ENCODE results near the gene NAPG.

NAPG gene

DNA sequence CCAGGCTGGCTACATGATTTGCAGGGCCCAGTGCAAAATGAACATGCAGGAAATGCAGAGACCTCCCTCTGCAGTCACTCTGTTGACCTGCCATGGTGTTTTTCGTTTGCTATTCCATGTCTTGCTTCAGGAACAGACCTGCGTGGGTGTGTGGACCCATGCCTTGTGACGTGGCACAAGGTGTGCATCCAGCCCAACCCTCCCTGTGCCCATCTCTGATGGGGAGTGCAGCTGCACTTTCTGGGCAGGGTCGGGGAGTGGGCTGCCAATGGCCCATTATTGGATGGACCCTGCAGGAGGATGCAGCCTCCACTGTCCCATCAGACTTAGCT is 33.1 kb downstream of the NAPG start:
- Histone ChIP-seq H3K4me3 (replicated peaks; ENCODE audit: insufficient read depth, low read length) (no peak overlapping the region), H3K27me3 (ENCODE audit: insufficient read depth, poor library complexity, severe bottlenecking) (no peaks in the 10 kb centered on the region), H3K27ac (replicated peaks) (no peak overlapping the region)
- TF ChIP-seq, protein P1, sequence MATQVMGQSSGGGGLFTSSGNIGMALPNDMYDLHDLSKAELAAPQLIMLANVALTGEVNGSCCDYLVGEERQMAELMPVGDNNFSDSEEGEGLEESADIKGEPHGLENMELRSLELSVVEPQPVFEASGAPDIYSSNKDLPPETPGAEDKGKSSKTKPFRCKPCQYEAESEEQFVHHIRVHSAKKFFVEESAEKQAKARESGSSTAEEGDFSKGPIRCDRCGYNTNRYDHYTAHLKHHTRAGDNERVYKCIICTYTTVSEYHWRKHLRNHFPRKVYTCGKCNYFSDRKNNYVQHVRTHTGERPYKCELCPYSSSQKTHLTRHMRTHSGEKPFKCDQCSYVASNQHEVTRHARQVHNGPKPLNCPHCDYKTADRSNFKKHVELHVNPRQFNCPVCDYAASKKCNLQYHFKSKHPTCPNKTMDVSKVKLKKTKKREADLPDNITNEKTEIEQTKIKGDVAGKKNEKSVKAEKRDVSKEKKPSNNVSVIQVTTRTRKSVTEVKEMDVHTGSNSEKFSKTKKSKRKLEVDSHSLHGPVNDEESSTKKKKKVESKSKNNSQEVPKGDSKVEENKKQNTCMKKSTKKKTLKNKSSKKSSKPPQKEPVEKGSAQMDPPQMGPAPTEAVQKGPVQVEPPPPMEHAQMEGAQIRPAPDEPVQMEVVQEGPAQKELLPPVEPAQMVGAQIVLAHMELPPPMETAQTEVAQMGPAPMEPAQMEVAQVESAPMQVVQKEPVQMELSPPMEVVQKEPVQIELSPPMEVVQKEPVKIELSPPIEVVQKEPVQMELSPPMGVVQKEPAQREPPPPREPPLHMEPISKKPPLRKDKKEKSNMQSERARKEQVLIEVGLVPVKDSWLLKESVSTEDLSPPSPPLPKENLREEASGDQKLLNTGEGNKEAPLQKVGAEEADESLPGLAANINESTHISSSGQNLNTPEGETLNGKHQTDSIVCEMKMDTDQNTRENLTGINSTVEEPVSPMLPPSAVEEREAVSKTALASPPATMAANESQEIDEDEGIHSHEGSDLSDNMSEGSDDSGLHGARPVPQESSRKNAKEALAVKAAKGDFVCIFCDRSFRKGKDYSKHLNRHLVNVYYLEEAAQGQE (IDR thresholded peaks at IDR 0.05; ENCODE audit: insufficient replicate concordance, low read depth), result no peak
- no peak for TF ChIP-seq POLR2AphosphoS5 (IDR thresholded peaks at IDR 0.05; ENCODE audit: low read depth)
- no peak for TF ChIP-seq SPI1 (IDR thresholded peaks at IDR 0.05; ENCODE audit: borderline replicate concordance, low read depth)
- TF ChIP-seq GABPA (IDR thresholded peaks at IDR 0.05; ENCODE audit: low read depth), result no peak
- DNase-seq (ENCODE audit: low read depth in 1 of 2, low spot score in 1 of 2), result no peak

DNA sequence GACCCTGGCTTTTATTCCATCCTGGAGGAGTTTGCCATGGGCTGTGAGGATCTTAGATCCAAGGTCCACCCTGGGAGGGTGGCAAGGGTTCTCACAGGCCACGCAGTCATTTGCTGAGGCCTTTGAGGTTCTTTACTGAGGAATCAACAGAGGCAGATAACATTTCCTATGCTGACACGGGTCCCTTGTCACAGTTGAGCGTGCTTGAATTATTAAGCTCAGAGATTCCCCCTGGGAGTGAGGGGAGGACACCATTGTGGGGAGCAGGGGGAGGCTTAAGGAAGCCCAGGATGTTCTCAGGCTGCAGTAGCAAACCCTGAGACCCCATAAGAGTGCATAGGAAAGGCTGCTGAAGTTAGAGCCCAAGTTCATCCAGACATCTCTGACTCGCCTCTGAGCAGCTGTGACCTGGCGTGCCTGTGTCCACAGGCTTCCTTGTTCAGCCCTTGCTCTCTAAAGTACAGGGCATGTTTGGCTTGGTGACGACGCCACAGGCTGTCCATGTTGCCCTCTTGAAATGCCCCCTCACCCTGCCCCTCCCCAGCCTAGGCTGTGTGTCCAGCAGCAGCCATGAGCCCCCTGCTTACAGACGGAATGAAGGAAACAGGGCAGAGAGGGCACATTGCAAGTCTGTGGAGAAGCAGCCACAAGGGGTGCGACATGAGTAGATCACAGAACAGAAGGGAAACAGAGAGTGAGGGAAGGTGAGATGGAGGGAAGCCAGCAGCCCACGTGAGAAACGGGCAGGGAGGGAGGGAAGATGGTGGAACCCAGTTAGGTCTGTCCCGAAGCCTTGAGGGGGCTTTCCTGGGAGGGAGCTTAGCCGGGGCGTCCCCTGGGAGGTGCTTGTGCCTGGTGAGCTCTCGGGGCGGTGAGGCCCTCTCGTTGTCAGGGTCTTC is 34.0 kb downstream of the NAPG start:
- Histone ChIP-seq H3K27me3 (ENCODE audit: insufficient read depth, poor library complexity, severe bottlenecking) (no peaks in the 10 kb centered on the region), H3K4me3 (replicated peaks; ENCODE audit: insufficient read depth, low read length) (no peak overlapping the region), H3K27ac (replicated peaks) (no peak overlapping the region)
- peak; percentile 38; the same call in 1 of the 2 replicates for TF ChIP-seq POLR2AphosphoS5 (IDR thresholded peaks at IDR 0.05; ENCODE audit: low read depth)
- TF ChIP-seq GABPA (IDR thresholded peaks at IDR 0.05; ENCODE audit: low read depth), result no peak
- peak in 1 of 2 experiments; percentile 21 for DNase-seq (ENCODE audit: low read depth in 1 of 2, low spot score in 1 of 2)

DNA sequence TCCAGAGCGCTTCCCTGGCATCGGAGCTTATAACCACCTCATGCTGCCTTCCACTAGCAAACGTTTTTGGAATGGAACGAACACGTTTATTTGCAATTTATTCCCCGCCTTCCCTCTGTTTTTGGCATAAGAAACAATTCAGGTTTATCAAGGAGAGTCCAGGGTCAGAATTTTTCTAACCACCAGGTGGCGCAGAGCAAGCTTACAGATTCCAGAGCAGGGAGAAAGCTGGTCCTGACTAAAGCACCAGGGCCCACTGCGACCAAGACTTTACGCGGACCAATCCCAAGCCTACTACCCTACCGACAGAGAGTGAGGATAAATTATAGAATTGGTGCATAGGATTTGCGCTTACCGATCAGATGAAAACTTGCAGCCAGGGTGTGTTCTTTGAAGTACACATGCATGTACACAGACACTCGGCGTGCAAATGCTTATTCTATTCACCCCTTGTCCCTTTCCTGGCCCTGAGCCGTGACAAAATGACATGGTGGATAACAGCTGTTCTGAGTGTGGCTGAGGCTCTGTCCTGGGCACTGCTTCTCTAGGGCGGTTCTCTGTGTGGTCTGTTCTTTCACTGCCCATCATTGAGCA is 34.7 kb downstream of the NAPG start:
- no peak overlapping the region for H3K27ac ChIP-seq (replicated peaks)
- DNase-seq (ENCODE audit: low read depth in 1 of 2, low spot score in 1 of 2), result peak; percentile 31 to 78
- H3K4me3 ChIP-seq (replicated peaks; ENCODE audit: insufficient read depth, low read length), result no peak overlapping the region
- no peak for TF ChIP-seq GABPA (IDR thresholded peaks at IDR 0.05; ENCODE audit: low read depth)
- TF ChIP-seq SPI1 (IDR thresholded peaks at IDR 0.05; ENCODE audit: borderline replicate concordance, low read depth), result no peak
- TF ChIP-seq, protein P2, sequence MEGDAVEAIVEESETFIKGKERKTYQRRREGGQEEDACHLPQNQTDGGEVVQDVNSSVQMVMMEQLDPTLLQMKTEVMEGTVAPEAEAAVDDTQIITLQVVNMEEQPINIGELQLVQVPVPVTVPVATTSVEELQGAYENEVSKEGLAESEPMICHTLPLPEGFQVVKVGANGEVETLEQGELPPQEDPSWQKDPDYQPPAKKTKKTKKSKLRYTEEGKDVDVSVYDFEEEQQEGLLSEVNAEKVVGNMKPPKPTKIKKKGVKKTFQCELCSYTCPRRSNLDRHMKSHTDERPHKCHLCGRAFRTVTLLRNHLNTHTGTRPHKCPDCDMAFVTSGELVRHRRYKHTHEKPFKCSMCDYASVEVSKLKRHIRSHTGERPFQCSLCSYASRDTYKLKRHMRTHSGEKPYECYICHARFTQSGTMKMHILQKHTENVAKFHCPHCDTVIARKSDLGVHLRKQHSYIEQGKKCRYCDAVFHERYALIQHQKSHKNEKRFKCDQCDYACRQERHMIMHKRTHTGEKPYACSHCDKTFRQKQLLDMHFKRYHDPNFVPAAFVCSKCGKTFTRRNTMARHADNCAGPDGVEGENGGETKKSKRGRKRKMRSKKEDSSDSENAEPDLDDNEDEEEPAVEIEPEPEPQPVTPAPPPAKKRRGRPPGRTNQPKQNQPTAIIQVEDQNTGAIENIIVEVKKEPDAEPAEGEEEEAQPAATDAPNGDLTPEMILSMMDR (IDR thresholded peaks at IDR 0.05; ENCODE audit: insufficient read depth, low read length), result peak; percentile 57
- TF ChIP-seq POLR2AphosphoS5 (IDR thresholded peaks at IDR 0.05; ENCODE audit: low read depth), result no peak; the same call in 1 of the 2 replicates
- H3K27me3 ChIP-seq (ENCODE audit: insufficient read depth, poor library complexity, severe bottlenecking), result no peaks in the 10 kb centered on the region

DNA sequence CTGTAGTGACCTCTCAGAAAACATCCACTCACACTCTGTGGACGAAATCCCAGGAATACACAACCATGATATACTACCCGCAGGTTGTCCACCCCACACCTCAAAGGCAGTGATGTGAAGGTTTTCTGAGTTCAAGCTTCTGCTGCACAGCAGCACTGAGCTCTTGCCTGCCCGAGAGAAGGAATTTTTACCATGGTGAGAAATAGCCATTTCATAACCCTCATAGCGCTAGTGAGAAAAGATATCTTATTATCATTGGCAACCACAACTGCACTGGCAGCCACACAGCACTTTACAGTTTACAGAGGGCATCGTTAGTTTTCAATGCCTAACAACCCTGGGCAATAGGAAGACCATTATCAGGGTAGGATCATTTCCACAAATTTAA is 36.9 kb downstream of the NAPG start:
- no peak for TF ChIP-seq SPI1 (IDR thresholded peaks at IDR 0.05; ENCODE audit: borderline replicate concordance, low read depth)
- TF ChIP-seq, protein P2 (IDR thresholded peaks at IDR 0.05; ENCODE audit: insufficient read depth, low read length), result no peak
- TF ChIP-seq, protein P1 (IDR thresholded peaks at IDR 0.05; ENCODE audit: insufficient replicate concordance, low read depth), result no peak
- TF ChIP-seq POLR2AphosphoS5 (IDR thresholded peaks at IDR 0.05; ENCODE audit: low read depth), result no peak
- TF ChIP-seq GABPA (IDR thresholded peaks at IDR 0.05; ENCODE audit: low read depth), result no peak
- DNase-seq (ENCODE audit: low read depth in 1 of 2, low spot score in 1 of 2), result no peak
- Histone ChIP-seq H3K4me3 (replicated peaks; ENCODE audit: insufficient read depth, low read length) (no peak overlapping the region), H3K27ac (replicated peaks) (no peak overlapping the region), H3K27me3 (ENCODE audit: insufficient read depth, poor library complexity, severe bottlenecking) (no peaks in the 10 kb centered on the region)
